Gastroesophageal sphincter (tissue), 4 donors: Measurements from ENCODE around the gene OXCT1. TPM values are rescaled to one million over a fixed set of nuclear protein-coding genes. Genes with fewer than 3 reads are reported as not detected.
"Not testable (repeated sequence)": the region's sequence is repeated elsewhere in the genome, so short reads cannot be mapped to it uniquely, and the experiment has no call there.

Experiments used
- ATAC-seq: fragments of 150-250 bp; one replicate; pipeline ENCODE4 v1.9.1; 2016; ENCODE audit warnings: mild to moderate bottlenecking, moderate library complexity
- H3K27ac ChIP-seq, 4 donors: fragments of 200-600 bp; sonication (generic) in 3 of 4; 1 replicate in 3 of 4; 2 replicates in 1 of 4; pipeline ENCODE4 v1.5.1; 2016 to 2019
- H3K27me3 ChIP-seq: fragments of 200-600 bp; sonication (generic); one replicate; pipeline ENCODE4 v1.5.1; 2019
- H3K36me3 ChIP-seq, 2 donors: fragments of 200-600 bp; sonication (generic); one replicate each; pipeline ENCODE4 v1.5.1; 2019; ENCODE audit warnings: control low read depth in 1 of 2
- H3K4me1 ChIP-seq, 3 donors: fragments of 200-600 bp; sonication (generic); 1 replicate in 2 of 3; 2 replicates in 1 of 3; pipeline ENCODE4 v1.5.1; 2016 to 2019; ENCODE audit warnings: control low read depth in 2 of 3
- H3K4me3 ChIP-seq, 2 donors: fragments of 200-600 bp; sonication (generic); one replicate each; pipeline ENCODE4 v1.5.1; 2019; ENCODE audit warnings: mild to moderate bottlenecking in 1 of 2, moderate library complexity in 1 of 2
- H3K9me3 ChIP-seq, 3 donors: fragments of 200-600 bp; sonication (generic); one replicate each; pipeline ENCODE4 v1.5.1; 2017 to 2019; ENCODE audit warnings: control low read depth in 2 of 3
- EP300 ChIP-seq: sonication (generic); formaldehyde crosslinking; IDR thresholded peaks from one replicate; pipeline ENCODE4 v1.6.1; 2017; ENCODE audit warnings: antibody characterized with exemption, mild to moderate bottlenecking
- POLR2A ChIP-seq, 2 donors: fragments of 450-650 bp; IDR thresholded peaks; one replicate each; pipeline ENCODE4 v1.6.1; 2017; ENCODE audit warnings: antibody characterized with exemption in 2 of 2, mild to moderate bottlenecking in 2 of 2, moderate library complexity in 1 of 2
- POLR2AphosphoS5 ChIP-seq: sonication (generic); formaldehyde crosslinking; IDR thresholded peaks from one replicate; pipeline ENCODE4 v1.6.1; 2017; ENCODE audit warnings: antibody characterized with exemption
- WGBS, 2 donors: methylation state at CpG; one replicate each; pipeline ENCODE4 v1.1.5; 2018; ENCODE audit warnings: low coverage in 1 of 2; 5-methylcytosine and 5-hydroxymethylcytosine counted together
- total RNA-seq, 4 donors: library from RNA; depleted of rRNA; stranded (reverse); fragments of >200 nt; gene quantifications; one replicate each; pipeline ENCODE4 v1.1.0, GENCODE V29; 2016
- TF ChIP-seq, protein P1 (sequence below), 4 experiments: fragments of 200-600 bp in 2 of 4; fragments of 450-650 bp in 2 of 4; sonication (generic) in 1 of 4; IDR thresholded peaks; one replicate each; pipeline ENCODE4 v1.5.1; 2017 to 2019; ENCODE audit warnings: antibody characterized with exemption in 4 of 4, mild to moderate bottlenecking in 2 of 4, moderate library complexity in 2 of 4

OXCT1 gene
- total RNA-seq, 4 donors from 2014 or later, result 38.5 to 63.5 (median 42.1) TPM

DNA sequence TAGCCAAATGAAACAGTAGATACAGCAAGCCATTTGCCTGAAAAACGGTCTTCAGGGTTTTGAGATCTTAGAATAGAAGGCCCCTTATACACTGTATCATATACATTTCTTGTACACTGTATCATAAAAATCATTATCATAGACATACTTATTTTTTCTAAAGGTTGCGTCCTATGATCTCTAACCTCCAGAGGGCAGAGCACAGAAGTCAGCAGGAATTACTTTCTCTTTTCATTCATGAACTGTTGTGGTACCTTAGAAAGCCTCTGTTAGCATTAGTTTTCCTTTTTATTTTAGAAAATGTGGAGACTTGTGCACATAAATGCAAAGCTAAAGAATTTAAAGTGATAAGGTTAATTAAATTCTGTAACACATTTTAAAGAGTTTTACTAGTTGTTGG, 115.4 kb downstream of the OXCT1 start:
- Histone ChIP-seq H3K27ac (no peak overlapping the region), H3K9me3 (no peaks in the 10 kb centered on the region), H3K4me1 (no peaks in the 10 kb centered on the region), H3K4me3 (no peak overlapping the region), H3K27me3 (no peaks in the 10 kb centered on the region), H3K36me3 (peaks cover 0 to 22% of the 10 kb centered on the region in 2 donors)
- no peak for ATAC-seq
- WGBS, 2 donors, result 83 to 88% methylated on average over 2 of the region's 2 CpGs
- TF ChIP-seq EP300 (no peak), POLR2AphosphoS5 (no peak), POLR2A (IDR thresholded peaks at IDR 0.05) (no peak)
- TF ChIP-seq, protein P1, sequence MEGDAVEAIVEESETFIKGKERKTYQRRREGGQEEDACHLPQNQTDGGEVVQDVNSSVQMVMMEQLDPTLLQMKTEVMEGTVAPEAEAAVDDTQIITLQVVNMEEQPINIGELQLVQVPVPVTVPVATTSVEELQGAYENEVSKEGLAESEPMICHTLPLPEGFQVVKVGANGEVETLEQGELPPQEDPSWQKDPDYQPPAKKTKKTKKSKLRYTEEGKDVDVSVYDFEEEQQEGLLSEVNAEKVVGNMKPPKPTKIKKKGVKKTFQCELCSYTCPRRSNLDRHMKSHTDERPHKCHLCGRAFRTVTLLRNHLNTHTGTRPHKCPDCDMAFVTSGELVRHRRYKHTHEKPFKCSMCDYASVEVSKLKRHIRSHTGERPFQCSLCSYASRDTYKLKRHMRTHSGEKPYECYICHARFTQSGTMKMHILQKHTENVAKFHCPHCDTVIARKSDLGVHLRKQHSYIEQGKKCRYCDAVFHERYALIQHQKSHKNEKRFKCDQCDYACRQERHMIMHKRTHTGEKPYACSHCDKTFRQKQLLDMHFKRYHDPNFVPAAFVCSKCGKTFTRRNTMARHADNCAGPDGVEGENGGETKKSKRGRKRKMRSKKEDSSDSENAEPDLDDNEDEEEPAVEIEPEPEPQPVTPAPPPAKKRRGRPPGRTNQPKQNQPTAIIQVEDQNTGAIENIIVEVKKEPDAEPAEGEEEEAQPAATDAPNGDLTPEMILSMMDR (IDR thresholded peaks at IDR 0.05), result no peak

DNA sequence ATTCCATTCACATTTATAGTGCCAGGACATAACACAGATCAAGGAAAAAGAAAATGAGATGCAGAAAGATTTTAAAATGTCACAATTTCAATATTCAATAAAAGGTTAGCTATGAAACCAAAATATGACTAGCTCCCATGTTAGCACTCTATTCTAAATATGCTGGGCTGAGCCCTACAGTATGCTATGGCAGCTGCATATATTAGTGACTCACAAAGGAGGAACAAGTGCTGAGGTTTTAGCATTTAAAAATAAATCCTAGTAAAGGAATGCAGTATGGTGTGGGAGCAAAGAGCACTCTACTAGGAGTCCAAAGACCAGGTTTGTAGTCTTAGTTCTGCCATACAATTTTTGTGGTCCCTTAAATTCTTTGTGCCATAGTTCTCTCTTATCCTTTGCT, 118.4 kb downstream of the OXCT1 start:
- no peak overlapping the region for H3K27ac ChIP-seq
- no peak for TF ChIP-seq POLR2AphosphoS5
- TF ChIP-seq, protein P1 (IDR thresholded peaks at IDR 0.05), result no peak
- no peak for TF ChIP-seq EP300
- no peak for TF ChIP-seq POLR2A (IDR thresholded peaks at IDR 0.05)
- H3K27me3 ChIP-seq, result no peaks in the 10 kb centered on the region
- ATAC-seq, result no peak
- H3K4me3 ChIP-seq, result no peak overlapping the region
- H3K36me3 ChIP-seq, result peaks cover 0 to 20% of the 10 kb centered on the region in 2 donors
- H3K9me3 ChIP-seq, result no peaks in the 10 kb centered on the region
- H3K4me1 ChIP-seq, result peaks cover 0 to 7% (median 0%) of the 10 kb centered on the region in 3 donors

DNA sequence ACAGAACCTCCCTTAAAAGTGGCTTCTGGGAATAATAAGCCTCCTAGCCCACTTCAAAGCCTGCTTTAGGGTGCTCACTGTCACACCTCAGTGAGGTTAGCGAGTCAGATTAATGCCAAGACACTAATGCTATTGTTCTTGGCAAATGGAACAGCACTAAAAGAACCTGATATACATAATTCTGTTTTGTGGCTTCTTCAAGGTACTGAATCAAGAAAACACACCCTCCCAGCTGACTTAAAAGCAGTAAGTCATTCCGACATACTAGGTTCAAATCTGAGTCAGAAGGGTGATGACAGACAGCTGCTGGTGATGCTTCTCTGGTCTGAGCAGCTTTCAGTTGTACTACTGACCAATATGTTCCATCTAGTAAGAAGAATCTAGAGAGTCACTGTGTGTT, 121.6 kb downstream of the OXCT1 start:
- Histone ChIP-seq H3K9me3 (no peaks in the 10 kb centered on the region), H3K36me3 (peaks cover 0 to 44% of the 10 kb centered on the region in 2 donors), H3K27me3 (no peaks in the 10 kb centered on the region), H3K4me3 (no peak overlapping the region), H3K4me1 (peaks cover 0 to 7% (median 0%) of the 10 kb centered on the region in 3 donors), H3K27ac (no peak overlapping the region)
- ATAC-seq, result no peak
- TF ChIP-seq POLR2A (IDR thresholded peaks at IDR 0.05), result no peak
- no peak for TF ChIP-seq POLR2AphosphoS5
- TF ChIP-seq, protein P1 (IDR thresholded peaks at IDR 0.05), result no peak
- TF ChIP-seq EP300, result no peak
- 75 to 100% methylated on average over 1 of the region's 2 CpGs for WGBS, 2 donors

DNA sequence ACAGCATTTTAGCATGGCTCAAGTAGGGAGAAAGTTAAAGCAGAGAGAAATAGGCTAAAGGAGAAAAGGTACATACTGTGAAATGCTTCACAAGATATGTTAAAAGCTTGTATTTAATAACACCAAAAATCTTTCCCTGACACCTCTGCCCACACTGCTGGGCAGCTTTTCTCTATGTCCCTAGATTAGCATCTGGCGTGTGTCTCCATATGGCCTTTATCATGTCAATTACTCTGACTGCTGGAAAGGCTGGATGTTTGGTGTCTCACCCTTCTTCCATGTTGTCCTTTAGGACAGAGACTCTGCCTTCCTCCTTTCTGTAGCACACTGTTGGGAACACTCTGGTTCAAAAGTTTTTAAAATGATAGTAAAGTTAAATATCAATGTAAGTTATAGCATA, 122.5 kb downstream of the OXCT1 start:
- 93 to 100% methylated on average over 1 of the region's 1 CpG for WGBS, 2 donors
- TF ChIP-seq EP300 (no peak), POLR2A (IDR thresholded peaks at IDR 0.05) (no peak), POLR2AphosphoS5 (no peak)
- TF ChIP-seq, protein P1 (IDR thresholded peaks at IDR 0.05), result no peak
- H3K27ac ChIP-seq, result no peak overlapping the region

DNA sequence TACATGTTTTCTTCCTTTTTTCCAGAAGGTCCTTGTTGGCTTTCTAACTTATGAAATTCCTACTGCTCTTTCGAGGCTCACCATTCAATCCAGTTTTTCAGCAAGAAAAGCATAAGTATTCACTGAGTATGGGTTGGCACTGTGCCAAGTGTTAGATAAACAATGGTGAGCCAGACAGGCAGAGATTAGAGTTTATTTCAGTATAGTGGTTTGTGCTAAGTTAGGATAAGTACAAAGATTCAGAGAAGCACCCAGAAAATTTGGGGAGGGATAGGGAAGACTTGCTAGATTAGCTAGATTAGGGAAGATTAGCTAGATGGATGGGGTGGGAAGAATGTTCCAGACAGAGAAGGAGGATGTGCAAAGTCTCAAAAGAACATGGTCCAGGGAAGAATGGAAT, 122.9 kb downstream of the OXCT1 start:
- Histone ChIP-seq H3K27ac (no peak overlapping the region), H3K4me1 (peaks cover 0 to 7% (median 0%) of the 10 kb centered on the region in 3 donors), H3K9me3 (no peaks in the 10 kb centered on the region), H3K36me3 (peaks cover 0 to 45% of the 10 kb centered on the region in 2 donors), H3K27me3 (no peaks in the 10 kb centered on the region), H3K4me3 (no peak overlapping the region)
- WGBS, 2 donors, result 38% methylated on average over 1 of the region's 1 CpG; no CpG with 5 or more reads in 1 of the 2 donors
- no peak for ATAC-seq
- no peak for TF ChIP-seq EP300
- TF ChIP-seq POLR2AphosphoS5, result no peak
- TF ChIP-seq POLR2A (IDR thresholded peaks at IDR 0.05), result no peak
- TF ChIP-seq, protein P1 (IDR thresholded peaks at IDR 0.05), result no peak

More for the DNA sequence above, 122.5 kb downstream of the OXCT1 start:
- peaks cover 0 to 7% (median 0%) of the 10 kb centered on the region in 3 donors for H3K4me1 ChIP-seq
- peaks cover 0 to 45% of the 10 kb centered on the region in 2 donors for H3K36me3 ChIP-seq
- no peak overlapping the region for H3K4me3 ChIP-seq
- H3K9me3 ChIP-seq, result no peaks in the 10 kb centered on the region
- no peak for ATAC-seq
- H3K27me3 ChIP-seq, result no peaks in the 10 kb centered on the region

DNA sequence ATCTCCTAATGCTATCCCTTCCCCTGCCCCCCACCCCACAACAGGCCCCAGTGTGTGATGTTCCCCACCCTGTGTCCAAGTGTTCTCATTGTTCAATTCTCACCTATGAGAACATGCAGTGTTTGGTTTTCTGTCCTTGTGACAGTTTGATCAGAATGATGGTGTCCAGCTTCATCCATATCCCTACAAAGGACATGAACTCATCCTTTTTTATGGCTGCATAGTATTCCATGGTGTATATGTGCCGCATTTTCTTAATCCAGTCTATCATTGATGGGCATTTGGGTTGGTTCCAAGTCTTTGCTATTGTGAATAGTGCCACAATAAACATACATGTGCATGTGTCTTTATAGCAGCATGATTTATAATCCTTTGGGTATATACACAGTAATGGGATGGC, 127.6 kb downstream of the OXCT1 start:
- no CpG with 5 or more reads among the region's 1 CpG for WGBS, 2 donors

More for the DNA sequence above, 127.6 kb downstream of the OXCT1 start:
- not testable (repeated sequence) for ATAC-seq, H3K4me1 ChIP-seq, H3K4me3 ChIP-seq, H3K27ac ChIP-seq, H3K9me3 ChIP-seq, H3K27me3 ChIP-seq
- peaks cover 0 to 56% of the 10 kb centered on the region in 2 donors for H3K36me3 ChIP-seq
